ENCODE data around the gene MEX3A.

The MEX3A gene

GRCh38 chr1:156083800-156084790, 1.8 kb upstream of the MEX3A start:
- peaks cover 21% of the 10 kb centered on the region for H3K4me1 ChIP-seq (ENCODE audit: control insufficient read depth, insufficient read depth, low read length)
- H3K4me3 ChIP-seq (ENCODE audit: low read length in 2 of 2) = no peak overlapping the region
- H3K9me3 ChIP-seq (ENCODE audit: control insufficient read depth in 2 of 2, low read length in 2 of 2) = no peaks in the 10 kb centered on the region
- H3K36me3 ChIP-seq (ENCODE audit: control insufficient read depth in 2 of 2, insufficient read depth in 2 of 2, low read length in 2 of 2) = no peaks in the 10 kb centered on the region
- no peak overlapping the region for H3K27ac ChIP-seq (ENCODE audit: low read length)
- no peak overlapping the region for H3K9ac ChIP-seq (ENCODE audit: low read length in 2 of 2)
- H3K27me3 ChIP-seq (ENCODE audit: control insufficient read depth in 1 of 2, insufficient read depth in 2 of 2, low read length in 2 of 2) = no peaks in the 10 kb centered on the region

GRCh38 chr1:156081917-156082308, 352 bp downstream of the MEX3A start:
- H3K36me3 ChIP-seq (ENCODE audit: control insufficient read depth in 2 of 2, insufficient read depth in 2 of 2, low read length in 2 of 2) = no peaks in the 10 kb centered on the region
- no peak overlapping the region for H3K9ac ChIP-seq (ENCODE audit: low read length in 2 of 2)
- H3K4me3 ChIP-seq (ENCODE audit: low read length in 2 of 2) = peak overlapping the region; percentile 85 to 90
- no peak overlapping the region for H3K27ac ChIP-seq (ENCODE audit: low read length)
- H3K27me3 ChIP-seq (ENCODE audit: control insufficient read depth in 1 of 2, insufficient read depth in 2 of 2, low read length in 2 of 2) = no peaks in the 10 kb centered on the region
- no peaks in the 10 kb centered on the region for H3K9me3 ChIP-seq (ENCODE audit: control insufficient read depth in 2 of 2, low read length in 2 of 2)
- peaks cover 25% of the 10 kb centered on the region for H3K4me1 ChIP-seq (ENCODE audit: control insufficient read depth, insufficient read depth, low read length)

- Histone ChIP-seq H3K9me3 (ENCODE audit: control insufficient read depth in 2 of 2, low read length in 2 of 2) (no peaks in the 10 kb centered on the region), H3K36me3 (ENCODE audit: control insufficient read depth in 2 of 2, insufficient read depth in 2 of 2, low read length in 2 of 2) (no peaks in the 10 kb centered on the region), H3K4me1 (ENCODE audit: control insufficient read depth, insufficient read depth, low read length) (peaks cover 25% of the 10 kb centered on the region), H3K4me3 (ENCODE audit: low read length in 2 of 2) (peak overlapping the region; percentile 85 to 90), H3K27me3 (ENCODE audit: control insufficient read depth in 1 of 2, insufficient read depth in 2 of 2, low read length in 2 of 2) (no peaks in the 10 kb centered on the region), H3K9ac (ENCODE audit: low read length in 2 of 2) (no peak overlapping the region), H3K27ac (ENCODE audit: low read length) (no peak overlapping the region)
Observed at GRCh38 chr1:156081180-156081916, 917 bp downstream of the MEX3A start.

GRCh38 chr1:156080863-156081179, 1.4 kb downstream of the MEX3A start:
- Histone ChIP-seq H3K9ac (ENCODE audit: low read length in 2 of 2) (no peak overlapping the region), H3K9me3 (ENCODE audit: control insufficient read depth in 2 of 2, low read length in 2 of 2) (no peaks in the 10 kb centered on the region), H3K27me3 (ENCODE audit: control insufficient read depth in 1 of 2, insufficient read depth in 2 of 2, low read length in 2 of 2) (no peaks in the 10 kb centered on the region), H3K4me1 (ENCODE audit: control insufficient read depth, insufficient read depth, low read length) (peaks cover 27% of the 10 kb centered on the region), H3K36me3 (ENCODE audit: control insufficient read depth in 2 of 2, insufficient read depth in 2 of 2, low read length in 2 of 2) (no peaks in the 10 kb centered on the region), H3K27ac (ENCODE audit: low read length) (no peak overlapping the region), H3K4me3 (ENCODE audit: low read length in 2 of 2) (no peak overlapping the region)

GRCh38 chr1:156080241-156080862, 1.9 kb downstream of the MEX3A start:
- no peak overlapping the region for H3K4me3 ChIP-seq (ENCODE audit: low read length in 2 of 2)
- no peaks in the 10 kb centered on the region for H3K27me3 ChIP-seq (ENCODE audit: control insufficient read depth in 1 of 2, insufficient read depth in 2 of 2, low read length in 2 of 2)

GRCh38 chr1:156079762-156080161, 2.5 kb downstream of the MEX3A start:
- Histone ChIP-seq H3K4me1 (ENCODE audit: control insufficient read depth, insufficient read depth, low read length) (peaks cover 29% of the 10 kb centered on the region), H3K36me3 (ENCODE audit: control insufficient read depth in 2 of 2, insufficient read depth in 2 of 2, low read length in 2 of 2) (no peaks in the 10 kb centered on the region), H3K27me3 (ENCODE audit: control insufficient read depth in 1 of 2, insufficient read depth in 2 of 2, low read length in 2 of 2) (no peaks in the 10 kb centered on the region), H3K27ac (ENCODE audit: low read length) (no peak overlapping the region), H3K4me3 (ENCODE audit: low read length in 2 of 2) (no peak overlapping the region), H3K9ac (ENCODE audit: low read length in 2 of 2) (no peak overlapping the region), H3K9me3 (ENCODE audit: control insufficient read depth in 2 of 2, low read length in 2 of 2) (no peaks in the 10 kb centered on the region)

More at GRCh38 chr1:156080241-156080862, 1.9 kb downstream of the MEX3A start:
- H3K27ac ChIP-seq (ENCODE audit: low read length) = no peak overlapping the region
- no peaks in the 10 kb centered on the region for H3K36me3 ChIP-seq (ENCODE audit: control insufficient read depth in 2 of 2, insufficient read depth in 2 of 2, low read length in 2 of 2)
- H3K9me3 ChIP-seq (ENCODE audit: control insufficient read depth in 2 of 2, low read length in 2 of 2) = no peaks in the 10 kb centered on the region
- H3K4me1 ChIP-seq (ENCODE audit: control insufficient read depth, insufficient read depth, low read length) = peaks cover 29% of the 10 kb centered on the region
- H3K9ac ChIP-seq (ENCODE audit: low read length in 2 of 2) = no peak overlapping the region

- Histone ChIP-seq H3K4me3 (ENCODE audit: low read length in 2 of 2) (no peak overlapping the region), H3K4me1 (ENCODE audit: control insufficient read depth, insufficient read depth, low read length) (peaks cover 26% of the 10 kb centered on the region), H3K27me3 (ENCODE audit: control insufficient read depth in 1 of 2, insufficient read depth in 2 of 2, low read length in 2 of 2) (no peaks in the 10 kb centered on the region), H3K9ac (ENCODE audit: low read length in 2 of 2) (no peak overlapping the region), H3K9me3 (ENCODE audit: control insufficient read depth in 2 of 2, low read length in 2 of 2) (no peaks in the 10 kb centered on the region), H3K36me3 (ENCODE audit: control insufficient read depth in 2 of 2, insufficient read depth in 2 of 2, low read length in 2 of 2) (no peaks in the 10 kb centered on the region), H3K27ac (ENCODE audit: low read length) (no peak overlapping the region)
Observed at GRCh38 chr1:156078728-156079127, 3.5 kb downstream of the MEX3A start.

- Histone ChIP-seq H3K9me3 (ENCODE audit: control insufficient read depth in 2 of 2, low read length in 2 of 2) (no peaks in the 10 kb centered on the region), H3K4me1 (ENCODE audit: control insufficient read depth, insufficient read depth, low read length) (peaks cover 20% of the 10 kb centered on the region), H3K9ac (ENCODE audit: low read length in 2 of 2) (peak overlapping the region in 1 of 2 donors; percentile 39), H3K36me3 (ENCODE audit: control insufficient read depth in 2 of 2, insufficient read depth in 2 of 2, low read length in 2 of 2) (no peaks in the 10 kb centered on the region), H3K27ac (ENCODE audit: low read length) (no peak overlapping the region), H3K4me3 (ENCODE audit: low read length in 2 of 2) (peak overlapping the region; percentile 68 to 75), H3K27me3 (ENCODE audit: control insufficient read depth in 1 of 2, insufficient read depth in 2 of 2, low read length in 2 of 2) (peaks cover 0 to under 1% of the 10 kb centered on the region in 2 donors)
Observed at GRCh38 chr1:156077430-156077760, 4.9 kb downstream of the MEX3A start.

- Histone ChIP-seq H3K9ac (ENCODE audit: low read length in 2 of 2) (peak overlapping the region; percentile 36 to 39), H3K27ac (ENCODE audit: low read length) (peak overlapping the region; percentile 41), H3K9me3 (ENCODE audit: control insufficient read depth in 2 of 2, low read length in 2 of 2) (no peaks in the 10 kb centered on the region), H3K4me3 (ENCODE audit: low read length in 2 of 2) (peak overlapping the region; percentile 68 to 75), H3K27me3 (ENCODE audit: control insufficient read depth in 1 of 2, insufficient read depth in 2 of 2, low read length in 2 of 2) (peaks cover 0 to 2% of the 10 kb centered on the region in 2 donors), H3K4me1 (ENCODE audit: control insufficient read depth, insufficient read depth, low read length) (peaks cover 20% of the 10 kb centered on the region), H3K36me3 (ENCODE audit: control insufficient read depth in 2 of 2, insufficient read depth in 2 of 2, low read length in 2 of 2) (no peaks in the 10 kb centered on the region)
Observed at GRCh38 chr1:156076609-156077429, 5.4 kb downstream of the MEX3A start.

- peaks cover 0 to 2% of the 10 kb centered on the region in 2 donors for H3K27me3 ChIP-seq (ENCODE audit: control insufficient read depth in 1 of 2, insufficient read depth in 2 of 2, low read length in 2 of 2)
- H3K36me3 ChIP-seq (ENCODE audit: control insufficient read depth in 2 of 2, insufficient read depth in 2 of 2, low read length in 2 of 2) = no peaks in the 10 kb centered on the region
- no peak overlapping the region for H3K27ac ChIP-seq (ENCODE audit: low read length)
- H3K9me3 ChIP-seq (ENCODE audit: control insufficient read depth in 2 of 2, low read length in 2 of 2) = no peaks in the 10 kb centered on the region
- H3K4me3 ChIP-seq (ENCODE audit: low read length in 2 of 2) = peak overlapping the region; percentile 68 to 75
- peaks cover 16% of the 10 kb centered on the region for H3K4me1 ChIP-seq (ENCODE audit: control insufficient read depth, insufficient read depth, low read length)
- H3K9ac ChIP-seq (ENCODE audit: low read length in 2 of 2) = peak overlapping the region in 1 of 2 donors; percentile 39
Observed at GRCh38 chr1:156075775-156076204, 6.5 kb downstream of the MEX3A start.
